WTC11 (cell line): ENCODE measurements around the gene PRKN. TPM values are rescaled to one million over a fixed set of nuclear protein-coding genes. Genes with fewer than 3 reads are reported as not detected.

ENCODE experiments used
- ATAC-seq: fragments of 200-7000 bp; cut with Tn5 transposase; 2 replicates; pipeline ENCODE4 v1.10.0; 2021; ENCODE audit warnings: mild to moderate bottlenecking, moderate library complexity
- CTCF ChIA-PET: fragments of 300-600 bp; sonication (Branson Sonifier 250); formaldehyde crosslinking; loops from one replicate; lab custom pipeline; 2021; ENCODE audit warnings: antibody characterized with exemption; lab: Charles Lee
- POLR2A ChIA-PET: fragments of 350-600 bp; sonication (Branson Sonifier 250); formaldehyde crosslinking; loops from one replicate; lab custom pipeline; 2021; ENCODE audit warnings: antibody characterized with exemption; lab: Charles Lee
- DNase-seq: peaks from one replicate; pipeline ENCODE4 v3.0.0; 2021; ENCODE audit warnings: low spot score
- H3K27ac Mint-ChIP-seq: 2 replicates; pipeline ENCODE4 v1.8.0; 2021; ENCODE audit warnings: mixed read lengths
- H3K27me3 Mint-ChIP-seq: 2 replicates; pipeline ENCODE4 v1.8.0; 2021; ENCODE audit warnings: low read depth, mild to moderate bottlenecking, moderate library complexity, mixed read lengths
- H3K36me3 Mint-ChIP-seq: 2 replicates; pipeline ENCODE4 v1.8.0; 2021; ENCODE audit warnings: mixed read lengths
- H3K4me1 Mint-ChIP-seq: 2 replicates; pipeline ENCODE4 v1.8.0; 2022; ENCODE audit warnings: mixed read lengths
- H3K4me3 Mint-ChIP-seq: 2 replicates; pipeline ENCODE4 v1.8.0; 2021; ENCODE audit warnings: mild to moderate bottlenecking, moderate library complexity, mixed read lengths
- H3K9me3 Mint-ChIP-seq: 2 replicates; pipeline ENCODE4 v1.8.0; 2021; ENCODE audit warnings: mixed read lengths
- AFF4 ChIP-seq: sonication (generic); formaldehyde crosslinking; IDR thresholded peaks from 2 replicates; pipeline ENCODE4 v1.8.1; 2023; ENCODE audit warnings: mild to moderate bottlenecking, missing genetic modification reagents, borderline replicate concordance
- E2F1 ChIP-seq: sonication (generic); formaldehyde crosslinking; IDR thresholded peaks from 2 replicates; pipeline ENCODE4 v1.8.0; 2022; ENCODE audit warnings: mild to moderate bottlenecking, missing genetic modification reagents
- E2F4 ChIP-seq: sonication (generic); formaldehyde crosslinking; IDR thresholded peaks from 2 replicates; pipeline ENCODE4 v1.8.1; 2022; ENCODE audit warnings: low read depth, mild to moderate bottlenecking, moderate library complexity, missing genetic modification reagents, borderline replicate concordance
- ELF4 ChIP-seq: sonication (generic); formaldehyde crosslinking; IDR thresholded peaks from 2 replicates; pipeline ENCODE4 v1.8.1; 2022; ENCODE audit warnings: low read depth, mild to moderate bottlenecking, moderate library complexity, missing genetic modification reagents
- ERG ChIP-seq: fragments of 250-450 bp; sonication (Bioruptor Pico); IDR thresholded peaks from 2 replicates; pipeline ENCODE4 v1.8.0; 2021; ENCODE audit warnings: mild to moderate bottlenecking
- ETV6 ChIP-seq: sonication (generic); formaldehyde crosslinking; IDR thresholded peaks from 2 replicates; pipeline ENCODE4 v1.8.1; 2022; ENCODE audit warnings: mild to moderate bottlenecking, missing genetic modification reagents
- GTF2I ChIP-seq: fragments of 250-450 bp; sonication (Bioruptor Pico); conservative IDR thresholded peaks from 2 replicates; pipeline ENCODE4 v1.4.0; 2021; ENCODE audit warnings: mild to moderate bottlenecking
- KAT7 ChIP-seq: sonication (generic); formaldehyde crosslinking; IDR thresholded peaks from 2 replicates; pipeline ENCODE4 v1.8.1; 2023; ENCODE audit warnings: missing genetic modification reagents, mild to moderate bottlenecking, borderline replicate concordance
- MYBL2 ChIP-seq: sonication (generic); formaldehyde crosslinking; IDR thresholded peaks from 2 replicates; pipeline ENCODE4 v1.8.1; 2023; ENCODE audit warnings: mild to moderate bottlenecking, moderate library complexity, missing genetic modification reagents
- NFATC4 ChIP-seq: fragments of 250-450 bp; sonication (Bioruptor Pico); IDR thresholded peaks from 2 replicates; pipeline ENCODE4 v1.9.0; 2021; ENCODE audit warnings: mild to moderate bottlenecking
- NR3C1 ChIP-seq: sonication (generic); formaldehyde crosslinking; conservative IDR thresholded peaks from 2 replicates; pipeline ENCODE4 v1.8.1; 2023; ENCODE audit warnings: low read depth, mild to moderate bottlenecking, missing genetic modification reagents
- PREB ChIP-seq: sonication (generic); formaldehyde crosslinking; IDR thresholded peaks from 2 replicates; pipeline ENCODE4 v1.8.1; 2022; ENCODE audit warnings: mild to moderate bottlenecking, missing genetic modification reagents, moderate library complexity, borderline replicate concordance
- STAT6 ChIP-seq: sonication (generic); formaldehyde crosslinking; conservative IDR thresholded peaks from 2 replicates; pipeline ENCODE4 v1.8.1; 2023; ENCODE audit warnings: mild to moderate bottlenecking, low read depth, missing genetic modification reagents, moderate library complexity
- TEAD1 ChIP-seq: sonication (generic); formaldehyde crosslinking; IDR thresholded peaks from 2 replicates; pipeline ENCODE4 v1.8.0; 2022; ENCODE audit warnings: mild to moderate bottlenecking, missing genetic modification reagents
- USF1 ChIP-seq: sonication (generic); formaldehyde crosslinking; IDR thresholded peaks from 2 replicates; pipeline ENCODE4 v1.8.0; 2022; ENCODE audit warnings: mild to moderate bottlenecking, missing genetic modification reagents
- ZNF121 ChIP-seq: sonication (generic); formaldehyde crosslinking; IDR thresholded peaks from 2 replicates; pipeline ENCODE4 v1.8.0; 2023; ENCODE audit warnings: missing genetic modification reagents
- ZNF232 ChIP-seq: sonication (generic); formaldehyde crosslinking; IDR thresholded peaks from 2 replicates; pipeline ENCODE4 v1.8.0; 2022; ENCODE audit warnings: mild to moderate bottlenecking, missing genetic modification reagents
- ZNF263 ChIP-seq: sonication (generic); formaldehyde crosslinking; IDR thresholded peaks from 2 replicates; pipeline ENCODE4 v1.8.1; 2022; ENCODE audit warnings: low read depth, mild to moderate bottlenecking, moderate library complexity, missing genetic modification reagents
- ZNF416 ChIP-seq: fragments of 250-450 bp; sonication (Bioruptor Pico); IDR thresholded peaks from 2 replicates; pipeline ENCODE4 v1.9.0; 2021; ENCODE audit warnings: mild to moderate bottlenecking, inconsistent platforms
- ZNF423 ChIP-seq: fragments of 250-450 bp; sonication (Bioruptor Pico); IDR thresholded peaks from 2 replicates; pipeline ENCODE4 v2.1.2; 2022; ENCODE audit warnings: mild to moderate bottlenecking, moderate library complexity
- total RNA-seq: library from RNA; stranded (reverse); gene quantifications from 3 replicates; pipeline ENCODE4 v1.2.3, GENCODE V29; 2021

Gene PRKN
- total RNA-seq, 1 experiment from 2014 or later, result 0.59 TPM

GRCh38 chr6:162358625-162359024 lies 368.9 kb downstream of the PRKN start (continued):
- no peak for TF ChIP-seq ERG (CRISPR knock-in tag)
- no peak for TF ChIP-seq ZNF416
- no peak for TF ChIP-seq NR3C1 (CRISPR knock-in tag)
- TF ChIP-seq, all 79 proteins: peak for 0

- POLR2A ChIA-PET, result no interaction called here
- peaks cover 8% of the 10 kb centered on the region for H3K4me1 Mint-ChIP-seq
- CTCF ChIA-PET, result no interaction called here
- H3K27me3 Mint-ChIP-seq, result no peaks in the 10 kb centered on the region
- no peak for TF ChIP-seq MYBL2 (CRISPR knock-in tag)
- no peak for TF ChIP-seq GTF2I (CRISPR knock-in tag)
- TF ChIP-seq USF1, result no peak
- no peak for TF ChIP-seq PREB (CRISPR knock-in tag)
- no peak for TF ChIP-seq STAT6
- TF ChIP-seq E2F1 (CRISPR knock-in tag), result no peak
- no peak for TF ChIP-seq ZNF121 (CRISPR knock-in tag)
- TF ChIP-seq KAT7, result no peak
- no peak for TF ChIP-seq TEAD1 (CRISPR knock-in tag)
- no peak for TF ChIP-seq ETV6 (CRISPR knock-in tag)
- H3K9me3 Mint-ChIP-seq, result peaks cover 19% of the 10 kb centered on the region
- ATAC-seq, result peak; percentile 36; the same call in 1 of the 2 replicates
- 0 out of 2 replicates have a peak, but pooled peaks cover 7% of the 10 kb centered on the region for H3K36me3 Mint-ChIP-seq
- H3K27ac Mint-ChIP-seq, result no peak overlapping the region
- no peak for DNase-seq
- H3K4me3 Mint-ChIP-seq, result no peak overlapping the region
Measured at GRCh38 chr6:162345051-162345511, 382.5 kb downstream of the PRKN start.

GRCh38 chr6:162344646-162345010 lies 382.9 kb downstream of the PRKN start:
- POLR2A ChIA-PET, result no interaction called here
- Mint-ChIP-seq H3K4me3 (no peak overlapping the region), H3K4me1 (peaks cover 8% of the 10 kb centered on the region), H3K36me3 (0 out of 2 replicates have a peak, but pooled peaks cover 7% of the 10 kb centered on the region), H3K9me3 (peaks cover 20% of the 10 kb centered on the region), H3K27me3 (no peaks in the 10 kb centered on the region), H3K27ac (no peak overlapping the region)
- no peak for DNase-seq
- CTCF ChIA-PET, result no interaction called here
- ATAC-seq, result no peak
- TF ChIP-seq ZNF416 (no peak), ERG (CRISPR knock-in tag) (no peak), ZNF121 (CRISPR knock-in tag) (no peak), ELF4 (CRISPR knock-in tag) (no peak), E2F4 (CRISPR knock-in tag) (no peak), ZNF232 (no peak), NFATC4 (no peak), AFF4 (no peak), ZNF423 (CRISPR knock-in tag) (no peak), ZNF263 (no peak)
